ENCODE results near the gene COBL. TPM values are rescaled to one million over a fixed set of nuclear protein-coding genes. Genes with fewer than 3 reads are reported as not detected.
A peak's percentile ranks its signal among the peaks of the same experiment; 100 is the strongest.

COBL gene
- total RNA-seq, 4 donors from 2014 or later = 5.9 to 21.3 (median 7.8) TPM

DNA sequence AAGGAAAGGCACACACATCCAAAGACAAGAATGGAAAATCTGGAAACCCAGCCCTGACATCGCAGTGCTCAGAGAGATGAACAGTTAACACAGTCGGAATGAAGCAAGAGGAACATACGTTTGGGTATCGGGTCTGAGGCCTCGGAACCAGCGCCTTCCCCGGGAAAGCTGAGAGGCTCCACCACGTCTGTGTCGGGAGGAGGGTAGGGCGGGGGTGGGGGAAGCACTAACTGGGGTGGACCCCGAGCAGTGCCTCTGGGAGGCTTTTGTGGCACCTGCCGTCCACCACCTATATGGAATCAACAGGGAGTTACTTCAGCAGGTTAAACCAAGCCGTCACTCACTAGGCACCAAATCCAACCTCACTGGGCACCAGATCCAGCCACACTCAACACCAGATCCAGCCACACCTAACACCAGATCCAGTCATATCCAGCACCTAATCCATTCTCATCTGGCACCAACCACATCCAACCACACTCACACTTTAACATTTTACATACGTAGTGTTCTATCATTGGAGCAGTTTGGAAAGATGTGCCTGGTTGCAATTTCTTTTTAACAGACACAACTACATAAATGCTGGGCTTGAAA is 233.6 kb downstream of the COBL start:
- H3K4me1 ChIP-seq = peaks cover 0 to 29% (median 11%) of the 10 kb centered on the region in 3 donors
- no peak overlapping the region for H3K4me3 ChIP-seq
- WGBS, 2 donors = 91 to 95% methylated on average over 12 of the region's 14 CpGs
- DNase-seq = no peak
- H3K27me3 ChIP-seq = no peaks in the 10 kb centered on the region
- H3K36me3 ChIP-seq = peaks cover 0 to 24% (median 0%) of the 10 kb centered on the region in 3 donors
- no peak overlapping the region for H3K27ac ChIP-seq
- intact Hi-C loops (cut with DNase I) = no loop called here
- TF ChIP-seq, protein P1, sequence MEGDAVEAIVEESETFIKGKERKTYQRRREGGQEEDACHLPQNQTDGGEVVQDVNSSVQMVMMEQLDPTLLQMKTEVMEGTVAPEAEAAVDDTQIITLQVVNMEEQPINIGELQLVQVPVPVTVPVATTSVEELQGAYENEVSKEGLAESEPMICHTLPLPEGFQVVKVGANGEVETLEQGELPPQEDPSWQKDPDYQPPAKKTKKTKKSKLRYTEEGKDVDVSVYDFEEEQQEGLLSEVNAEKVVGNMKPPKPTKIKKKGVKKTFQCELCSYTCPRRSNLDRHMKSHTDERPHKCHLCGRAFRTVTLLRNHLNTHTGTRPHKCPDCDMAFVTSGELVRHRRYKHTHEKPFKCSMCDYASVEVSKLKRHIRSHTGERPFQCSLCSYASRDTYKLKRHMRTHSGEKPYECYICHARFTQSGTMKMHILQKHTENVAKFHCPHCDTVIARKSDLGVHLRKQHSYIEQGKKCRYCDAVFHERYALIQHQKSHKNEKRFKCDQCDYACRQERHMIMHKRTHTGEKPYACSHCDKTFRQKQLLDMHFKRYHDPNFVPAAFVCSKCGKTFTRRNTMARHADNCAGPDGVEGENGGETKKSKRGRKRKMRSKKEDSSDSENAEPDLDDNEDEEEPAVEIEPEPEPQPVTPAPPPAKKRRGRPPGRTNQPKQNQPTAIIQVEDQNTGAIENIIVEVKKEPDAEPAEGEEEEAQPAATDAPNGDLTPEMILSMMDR (IDR thresholded peaks at IDR 0.05) = no peak
- no peak for TF ChIP-seq POLR2A (IDR thresholded peaks at IDR 0.05)
- H3K9me3 ChIP-seq = no peaks in the 10 kb centered on the region

DNA sequence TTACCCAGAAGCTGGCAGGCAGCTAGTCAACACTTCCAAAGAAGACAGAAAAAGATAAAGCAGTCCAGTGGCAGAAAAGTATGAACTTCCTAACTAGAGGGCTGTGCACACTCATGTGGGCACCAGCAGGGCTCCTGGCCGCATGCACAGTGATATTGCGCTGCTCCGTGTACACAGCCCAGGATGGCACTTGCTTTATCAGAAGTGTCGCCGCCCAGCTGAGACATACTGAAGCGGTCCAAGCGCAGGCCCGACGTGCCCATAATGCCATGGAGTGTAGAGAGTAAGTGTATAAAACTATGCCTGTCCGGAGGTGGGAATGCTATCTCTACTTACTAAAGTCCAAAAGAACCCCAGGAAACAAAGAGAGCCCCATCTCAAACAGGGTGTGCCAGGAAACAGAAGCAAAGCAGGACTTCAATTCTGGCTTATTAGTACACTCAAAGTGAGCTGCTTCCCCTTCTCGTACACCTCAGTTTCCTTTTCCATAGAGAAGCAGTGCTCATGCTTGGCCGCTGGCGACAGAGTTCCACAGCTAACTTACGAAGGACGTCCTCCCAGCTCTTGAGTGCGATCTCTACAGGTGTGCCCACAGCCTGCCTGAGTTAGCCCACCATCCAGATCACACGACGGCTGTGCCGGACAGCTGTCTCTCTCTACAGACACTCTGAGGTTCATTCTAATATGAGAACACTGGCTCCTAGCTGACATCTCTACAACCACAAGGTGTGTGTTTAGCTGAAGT is 234.3 kb downstream of the COBL start:
- no peak for TF ChIP-seq POLR2A (IDR thresholded peaks at IDR 0.05)
- TF ChIP-seq, protein P1 (IDR thresholded peaks at IDR 0.05) = no peak
- H3K9me3 ChIP-seq = no peaks in the 10 kb centered on the region
- no peak overlapping the region for H3K27ac ChIP-seq
- H3K4me3 ChIP-seq = no peak overlapping the region
- peaks cover 0 to 24% (median 0%) of the 10 kb centered on the region in 3 donors for H3K36me3 ChIP-seq
- intact Hi-C loops (cut with DNase I) = no loop called here
- no peaks in the 10 kb centered on the region for H3K27me3 ChIP-seq
- WGBS, 2 donors = 84 to 86% methylated on average over 17 of the region's 19 CpGs
- H3K4me1 ChIP-seq = peaks cover 0 to 29% (median 11%) of the 10 kb centered on the region in 3 donors
- DNase-seq = no peak

DNA sequence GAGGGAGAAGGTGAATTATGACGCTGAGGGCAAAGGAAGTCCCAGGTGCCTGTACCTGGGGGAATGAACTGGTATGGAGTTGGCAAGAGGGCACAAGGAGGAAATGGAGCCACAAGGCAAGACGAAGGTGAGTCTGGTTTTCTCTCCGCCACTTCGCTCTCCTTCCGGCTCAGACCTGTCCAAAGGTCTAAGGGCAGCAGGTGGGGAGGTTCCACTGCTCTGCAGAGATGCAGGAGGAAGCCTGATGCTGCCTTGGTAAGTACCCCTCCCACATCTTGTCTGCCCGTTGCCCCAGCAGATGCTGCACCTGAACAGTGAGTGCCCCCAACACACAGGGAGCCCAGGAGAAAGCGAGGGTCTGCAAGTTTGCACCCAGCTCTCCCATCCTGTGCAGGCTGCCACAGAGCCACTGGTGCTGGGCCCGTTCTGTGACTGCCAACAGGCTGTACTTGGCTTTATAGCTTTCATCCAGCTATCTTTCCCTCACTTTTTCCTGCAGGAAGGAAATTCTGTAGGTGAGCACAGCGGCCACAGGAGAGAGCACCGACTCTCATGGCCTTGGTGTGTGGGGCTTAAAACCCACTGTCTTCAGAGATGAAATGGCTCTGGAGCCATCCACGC is 235.2 kb downstream of the COBL start:
- Histone ChIP-seq H3K9me3 (no peaks in the 10 kb centered on the region), H3K4me3 (no peak overlapping the region), H3K27ac (no peak overlapping the region), H3K4me1 (peaks cover 0 to 29% (median 11%) of the 10 kb centered on the region in 3 donors), H3K27me3 (no peaks in the 10 kb centered on the region), H3K36me3 (peaks cover 0 to 24% (median 0%) of the 10 kb centered on the region in 3 donors)
- intact Hi-C loops (cut with DNase I) = no loop called here
- DNase-seq = no peak
- 64 to 72% methylated on average over 8 of the region's 11 CpGs for WGBS, 2 donors
- no peak for TF ChIP-seq POLR2A (IDR thresholded peaks at IDR 0.05)
- TF ChIP-seq, protein P1 (IDR thresholded peaks at IDR 0.05) = no peak

DNA sequence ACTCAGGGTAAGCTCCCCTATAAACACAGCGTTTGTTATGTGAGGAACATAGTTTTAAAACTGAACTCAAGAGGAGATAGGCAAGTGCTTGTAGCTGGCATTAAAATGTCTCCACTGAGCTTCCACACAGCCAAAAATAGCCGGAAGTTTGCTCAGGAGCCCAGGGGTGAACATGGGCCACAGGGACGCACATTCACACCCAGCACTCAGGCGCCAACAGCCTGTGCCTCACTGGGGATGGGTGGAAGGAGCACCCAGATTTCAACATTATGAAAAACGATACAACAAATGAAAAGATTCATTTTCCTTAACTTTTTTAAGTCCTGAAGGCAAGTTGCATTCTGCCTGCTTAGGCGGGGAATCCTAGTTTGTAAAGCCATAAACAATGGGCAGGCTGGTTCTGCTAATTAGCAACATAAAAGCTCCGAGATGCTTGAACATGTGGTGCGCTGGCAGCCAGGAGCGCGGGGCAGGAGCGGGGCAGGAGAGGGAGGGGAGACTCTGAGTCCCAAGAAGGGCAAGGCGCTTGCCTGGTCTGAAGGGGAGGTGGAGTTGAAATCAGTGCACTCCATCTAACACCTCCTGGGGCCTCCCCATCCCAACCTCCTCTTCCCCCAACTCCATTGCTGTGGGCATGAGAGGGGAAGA is 235.9 kb downstream of the COBL start:
- intact Hi-C loops (cut with DNase I) = no loop called here

More for the DNA sequence above, 235.9 kb downstream of the COBL start:
- no peak for DNase-seq
- Histone ChIP-seq H3K4me1 (peaks cover 0 to 29% (median 11%) of the 10 kb centered on the region in 3 donors), H3K36me3 (peaks cover 0 to 24% (median 0%) of the 10 kb centered on the region in 3 donors), H3K27me3 (no peaks in the 10 kb centered on the region), H3K27ac (peak overlapping the region in 1 of 4 donors; percentile 31), H3K4me3 (no peak overlapping the region), H3K9me3 (no peaks in the 10 kb centered on the region)
- no peak for TF ChIP-seq POLR2A (IDR thresholded peaks at IDR 0.05)
- TF ChIP-seq, protein P1 (IDR thresholded peaks at IDR 0.05) = no peak
- WGBS, 2 donors = 21 to 38% methylated on average over 12 of the region's 12 CpGs
